HEK293T (cell line): Measurements from ENCODE around the gene MEAK7.

Source experiments
- ARNT ChIP-seq: fragments of 450-650 bp; IDR thresholded peaks from 2 replicates; pipeline ENCODE4 v1.6.1; 2017; ENCODE audit warnings: mild to moderate bottlenecking
- ELF4 ChIP-seq: fragments of 450-650 bp; IDR thresholded peaks from 2 replicates; pipeline ENCODE4 v1.6.1; 2017; ENCODE audit warnings: antibody characterized with exemption
- FOXA1 ChIP-seq: fragments of 450-650 bp; IDR thresholded peaks from 2 replicates; pipeline ENCODE4 v1.6.1; 2016; ENCODE audit warnings: mild to moderate bottlenecking
- FOXK2 ChIP-seq: fragments of 450-650 bp; IDR thresholded peaks from 2 replicates; pipeline ENCODE4 v1.6.1; 2016; ENCODE audit warnings: mild to moderate bottlenecking
- SP1 ChIP-seq: fragments of 450-650 bp; IDR thresholded peaks from 2 replicates; pipeline ENCODE4 v1.6.1; 2017
- SUZ12 ChIP-seq: fragments of 450-650 bp; IDR thresholded peaks from 2 replicates; pipeline ENCODE4 v1.6.1; 2016; ENCODE audit warnings: mild to moderate bottlenecking
- TARDBP ChIP-seq: fragments of 450-650 bp; IDR thresholded peaks from 2 replicates; pipeline ENCODE4 v1.6.1; 2016
- ZNF384 ChIP-seq: fragments of 450-650 bp; IDR thresholded peaks from 2 replicates; pipeline ENCODE4 v1.6.1; 2016
- TF ChIP-seq, protein P1 (sequence below): fragments of 450-650 bp; IDR thresholded peaks from 2 replicates; pipeline ENCODE4 v1.6.1; 2016

DNA sequence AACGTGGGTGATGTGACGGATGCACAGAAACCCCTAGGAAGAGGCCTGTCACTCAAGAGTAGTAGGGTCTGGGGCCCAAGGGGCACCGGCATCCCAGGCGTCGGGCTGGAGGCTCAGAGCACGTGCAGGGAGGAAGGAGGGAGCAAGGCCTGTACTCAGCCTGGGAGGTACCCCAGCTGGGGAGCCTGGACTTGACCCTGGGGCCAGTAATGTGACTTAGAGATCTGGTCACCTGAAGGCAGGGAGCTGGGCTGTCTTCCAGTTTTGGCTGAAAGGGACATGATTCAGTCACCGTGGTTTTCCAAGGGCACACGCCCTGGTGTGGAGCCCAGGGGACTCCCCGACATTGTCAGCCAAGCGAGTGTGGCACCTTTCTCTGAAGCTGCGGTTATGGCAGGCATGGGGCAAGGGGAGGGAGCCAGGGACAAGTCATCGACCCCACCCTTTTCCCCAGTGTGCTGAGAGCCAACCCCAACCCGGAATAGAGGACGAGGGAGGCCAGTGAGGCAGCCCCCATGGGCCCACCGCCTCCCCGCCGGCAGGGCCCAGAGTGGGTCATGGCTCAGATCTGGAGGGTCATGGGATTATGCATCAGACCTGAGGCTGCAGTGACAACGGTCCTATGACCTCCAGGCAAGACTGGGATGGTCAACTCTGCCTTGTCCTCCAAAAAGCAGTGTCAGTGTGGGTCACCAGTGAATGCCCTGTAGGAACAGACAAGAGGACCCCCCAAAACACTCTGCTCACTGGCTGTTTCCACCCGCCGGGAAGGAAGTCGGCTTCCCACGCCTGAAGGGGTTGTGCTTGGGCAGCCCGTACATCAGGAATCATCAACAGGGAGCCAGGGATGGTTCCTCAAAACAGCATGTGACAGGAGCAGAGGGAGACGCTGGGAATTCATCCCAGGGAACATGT, 41.9 kb downstream of the MEAK7 start:
- no peak for TF ChIP-seq ARNT
- no peak for TF ChIP-seq SUZ12
- no peak for TF ChIP-seq FOXK2
- no peak for TF ChIP-seq ZNF384
- no peak for TF ChIP-seq FOXA1
- TF ChIP-seq ELF4 = no peak
- TF ChIP-seq SP1 = no peak
- no peak for TF ChIP-seq TARDBP
- TF ChIP-seq, protein P1, sequence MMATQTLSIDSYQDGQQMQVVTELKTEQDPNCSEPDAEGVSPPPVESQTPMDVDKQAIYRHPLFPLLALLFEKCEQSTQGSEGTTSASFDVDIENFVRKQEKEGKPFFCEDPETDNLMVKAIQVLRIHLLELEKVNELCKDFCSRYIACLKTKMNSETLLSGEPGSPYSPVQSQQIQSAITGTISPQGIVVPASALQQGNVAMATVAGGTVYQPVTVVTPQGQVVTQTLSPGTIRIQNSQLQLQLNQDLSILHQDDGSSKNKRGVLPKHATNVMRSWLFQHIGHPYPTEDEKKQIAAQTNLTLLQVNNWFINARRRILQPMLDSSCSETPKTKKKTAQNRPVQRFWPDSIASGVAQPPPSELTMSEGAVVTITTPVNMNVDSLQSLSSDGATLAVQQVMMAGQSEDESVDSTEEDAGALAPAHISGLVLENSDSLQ = no peak
